Uterus (tissue), 4 donors: ENCODE results near the gene KCTD14. TPM values are rescaled to one million over a fixed set of nuclear protein-coding genes. Genes with fewer than 3 reads are reported as not detected.

ENCODE experiments used
- DNase-seq, 2 donors: peaks; one replicate each; pipeline ENCODE4 v3.0.0-alpha.2; 2019 to 2020
- H3K27ac ChIP-seq, 2 donors: fragments of 200-600 bp; sonication (generic); 1 replicate in 1 of 2; 2 replicates in 1 of 2; pipeline ENCODE4 v1.5.1; 2016 to 2018
- H3K27me3 ChIP-seq, 2 donors: fragments of 200-600 bp; sonication (generic); one replicate each; pipeline ENCODE4 v1.5.1; 2018 to 2019; ENCODE audit warnings: control low read depth in 1 of 2
- H3K36me3 ChIP-seq, 2 donors: fragments of 200-600 bp; sonication (generic); one replicate each; pipeline ENCODE4 v1.5.1; 2019; ENCODE audit warnings: control low read depth in 1 of 2
- H3K4me1 ChIP-seq, 2 donors: fragments of 200-600 bp; sonication (generic); one replicate each; pipeline ENCODE4 v1.5.1; 2018 to 2019; ENCODE audit warnings: control low read depth in 1 of 2
- H3K4me3 ChIP-seq, 2 donors: fragments of 200-600 bp; sonication (generic); 1 replicate in 1 of 2; 2 replicates in 1 of 2; pipeline ENCODE4 v1.5.1; 2018 to 2019; ENCODE audit warnings: mild to moderate bottlenecking in 1 of 2
- H3K9me3 ChIP-seq, 2 donors: fragments of 200-600 bp; sonication (generic); one replicate each; pipeline ENCODE4 v1.5.1; 2019; ENCODE audit warnings: control low read depth in 1 of 2
- POLR2A ChIP-seq, 2 donors: fragments of 450-650 bp; IDR thresholded peaks; one replicate each; pipeline ENCODE4 v1.6.1; 2016; ENCODE audit warnings: antibody characterized with exemption in 2 of 2, mild to moderate bottlenecking in 1 of 2, moderate library complexity in 1 of 2
- intact Hi-C: fragments of 100-400 bp; cut with DNase I; formaldehyde crosslinking; loops from one replicate; pipeline ENCODE4 v1.15.1; 2023; ENCODE audit warnings: low total_unique reads
- total RNA-seq, 4 donors: library from RNA; depleted of rRNA in 3 of 4; stranded (reverse); fragments of >200 nt in 3 of 4; gene quantifications; one replicate each; pipeline versions ENCODE4 v1.1.0 to v1.2.4, GENCODE V29; 2014 to 2023
- TF ChIP-seq, protein P1 (sequence below), 4 experiments: fragments of 200-600 bp in 2 of 4; fragments of 450-650 bp in 2 of 4; sonication (generic) in 2 of 4; IDR thresholded peaks; one replicate each; pipeline ENCODE4 v1.5.1; 2016 to 2019; ENCODE audit warnings: antibody characterized with exemption in 4 of 4, mild to moderate bottlenecking in 2 of 4, moderate library complexity in 1 of 4
- donor health status: DM: yes; HTN: yes; CAD: no.

The KCTD14 gene, protein sequence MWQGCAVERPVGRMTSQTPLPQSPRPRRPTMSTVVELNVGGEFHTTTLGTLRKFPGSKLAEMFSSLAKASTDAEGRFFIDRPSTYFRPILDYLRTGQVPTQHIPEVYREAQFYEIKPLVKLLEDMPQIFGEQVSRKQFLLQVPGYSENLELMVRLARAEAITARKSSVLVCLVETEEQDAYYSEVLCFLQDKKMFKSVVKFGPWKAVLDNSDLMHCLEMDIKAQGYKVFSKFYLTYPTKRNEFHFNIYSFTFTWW
- 10 to 100 TPM in 1 of 4 donors, 1 to 10 TPM in 3; 4.1 to 10.6 (median 8.2) TPM for total RNA-seq

DNA sequence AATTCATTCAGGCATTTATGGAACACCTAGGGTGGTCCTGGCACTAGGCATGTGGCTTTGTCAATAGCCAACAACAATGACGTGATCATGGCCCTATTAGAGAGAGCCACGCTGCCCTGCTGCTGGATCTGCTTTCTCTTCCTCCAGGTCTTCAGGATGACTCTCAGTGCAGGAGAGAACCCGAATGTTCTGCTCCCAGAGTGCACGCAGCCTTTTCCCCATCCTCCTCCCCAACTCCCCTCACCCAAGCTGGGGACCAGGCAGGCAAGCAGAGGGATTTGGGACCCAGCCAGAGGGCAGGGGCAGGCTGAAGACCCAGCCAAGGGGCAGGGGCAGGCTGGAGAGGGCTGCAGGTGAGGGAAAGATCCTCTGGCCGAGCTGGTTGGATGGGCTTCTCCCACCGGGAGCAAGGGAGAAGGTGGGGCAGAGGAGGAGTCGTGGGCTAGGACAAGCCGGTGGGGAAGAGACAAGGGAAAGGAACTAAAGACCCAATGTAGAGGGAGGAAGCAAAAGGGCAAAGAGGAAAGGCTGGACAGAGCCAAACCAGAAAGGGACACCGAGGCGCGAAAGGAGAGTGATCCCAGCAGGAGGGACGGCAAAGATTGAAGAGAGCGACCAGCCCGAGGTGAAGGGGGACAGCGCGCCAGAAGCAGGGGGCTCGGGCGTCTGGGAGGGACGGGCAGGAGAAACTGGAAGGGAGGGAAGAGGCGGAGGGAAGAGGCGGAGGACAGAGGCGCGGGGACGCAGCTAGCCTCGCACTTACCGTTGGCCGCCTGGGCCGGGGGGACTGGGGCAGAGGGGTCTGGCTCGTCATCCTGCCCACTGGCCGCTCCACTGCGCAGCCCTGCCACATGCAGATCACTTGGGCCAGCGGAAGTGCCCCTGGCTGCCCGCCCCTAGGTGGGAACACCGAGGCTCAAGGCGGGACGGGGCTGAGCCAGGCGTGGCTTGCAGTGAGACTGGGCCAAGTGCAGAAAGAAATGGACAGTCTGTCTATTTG lies at the start of gene KCTD14:
Gene KCTD14 (minus strand): TSS at position 880 of the 1,000 bp plus-strand sequence. CDS start 27 bp downstream, at position 853.
- intact Hi-C loops: no loop called here
- no peaks in the 10 kb centered on the region for H3K4me1 ChIP-seq
- peak; percentile 29 to 38 for DNase-seq
- H3K4me3 ChIP-seq: peak within 1 kb of the TSS; percentile 34 to 40
- TF ChIP-seq, protein P1, sequence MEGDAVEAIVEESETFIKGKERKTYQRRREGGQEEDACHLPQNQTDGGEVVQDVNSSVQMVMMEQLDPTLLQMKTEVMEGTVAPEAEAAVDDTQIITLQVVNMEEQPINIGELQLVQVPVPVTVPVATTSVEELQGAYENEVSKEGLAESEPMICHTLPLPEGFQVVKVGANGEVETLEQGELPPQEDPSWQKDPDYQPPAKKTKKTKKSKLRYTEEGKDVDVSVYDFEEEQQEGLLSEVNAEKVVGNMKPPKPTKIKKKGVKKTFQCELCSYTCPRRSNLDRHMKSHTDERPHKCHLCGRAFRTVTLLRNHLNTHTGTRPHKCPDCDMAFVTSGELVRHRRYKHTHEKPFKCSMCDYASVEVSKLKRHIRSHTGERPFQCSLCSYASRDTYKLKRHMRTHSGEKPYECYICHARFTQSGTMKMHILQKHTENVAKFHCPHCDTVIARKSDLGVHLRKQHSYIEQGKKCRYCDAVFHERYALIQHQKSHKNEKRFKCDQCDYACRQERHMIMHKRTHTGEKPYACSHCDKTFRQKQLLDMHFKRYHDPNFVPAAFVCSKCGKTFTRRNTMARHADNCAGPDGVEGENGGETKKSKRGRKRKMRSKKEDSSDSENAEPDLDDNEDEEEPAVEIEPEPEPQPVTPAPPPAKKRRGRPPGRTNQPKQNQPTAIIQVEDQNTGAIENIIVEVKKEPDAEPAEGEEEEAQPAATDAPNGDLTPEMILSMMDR (IDR thresholded peaks at IDR 0.05): no peak
- TF ChIP-seq POLR2A (IDR thresholded peaks at IDR 0.05): peak in 1 of 2 donors; percentile 19
- H3K27ac ChIP-seq: peak within 1 kb of the TSS in 1 of 2 donors; percentile 68
- no peaks in the 10 kb centered on the region for H3K36me3 ChIP-seq
- H3K27me3 ChIP-seq: no peaks in the 10 kb centered on the region
- no peaks in the 10 kb centered on the region for H3K9me3 ChIP-seq

DNA sequence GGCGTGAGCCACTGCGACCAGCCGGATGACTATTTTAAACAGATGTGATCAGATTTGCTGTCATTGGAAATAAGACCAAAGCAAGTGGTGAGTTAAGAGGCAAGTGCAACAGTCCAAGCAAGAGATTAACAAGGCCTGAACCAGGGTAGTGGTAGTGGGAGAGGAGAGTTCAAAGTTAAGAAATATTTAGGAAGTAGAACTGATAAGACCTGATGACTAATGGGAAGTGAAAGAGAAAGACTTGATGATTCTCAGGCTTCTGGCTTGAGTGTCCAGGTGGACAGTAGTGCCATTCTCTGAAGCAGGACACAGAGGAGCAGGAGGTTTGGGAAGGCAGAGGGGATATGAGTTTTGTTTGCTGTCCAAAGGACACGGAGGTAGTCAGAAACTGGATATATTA lies 49.4 kb upstream of the KCTD14 start:
- H3K4me3 ChIP-seq: no peak overlapping the region
- no peaks in the 10 kb centered on the region for H3K9me3 ChIP-seq
- intact Hi-C loops: no loop called here
- no peak for DNase-seq
- H3K4me1 ChIP-seq: no peaks in the 10 kb centered on the region
- H3K27me3 ChIP-seq: no peaks in the 10 kb centered on the region
- no peaks in the 10 kb centered on the region for H3K36me3 ChIP-seq
- no peak overlapping the region for H3K27ac ChIP-seq
- no peak for TF ChIP-seq POLR2A (IDR thresholded peaks at IDR 0.05)
- TF ChIP-seq, protein P1 (IDR thresholded peaks at IDR 0.05): no peak

DNA sequence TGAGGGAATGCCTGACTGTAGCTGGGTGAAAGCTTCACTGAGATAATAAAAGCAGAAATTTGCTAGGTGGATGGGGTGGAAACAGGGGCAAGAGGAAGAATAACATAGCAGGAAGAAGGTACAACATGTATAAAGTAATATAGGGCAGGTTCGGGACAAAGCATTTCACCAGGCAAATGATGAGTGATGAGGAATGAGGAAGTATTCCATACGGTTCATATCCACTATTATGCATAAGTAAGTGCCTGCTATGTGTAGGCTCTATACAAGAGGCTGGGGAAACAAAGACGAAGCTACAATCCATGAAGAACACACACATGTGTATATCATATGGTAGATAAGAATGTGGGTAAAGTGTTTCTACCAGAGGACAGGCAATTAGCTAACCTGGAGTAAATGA lies 48.6 kb upstream of the KCTD14 start:
- TF ChIP-seq, protein P1 (IDR thresholded peaks at IDR 0.05): no peak
- TF ChIP-seq POLR2A (IDR thresholded peaks at IDR 0.05): no peak
- Histone ChIP-seq H3K4me1 (no peaks in the 10 kb centered on the region), H3K4me3 (no peak overlapping the region), H3K27ac (no peak overlapping the region), H3K36me3 (no peaks in the 10 kb centered on the region), H3K9me3 (no peaks in the 10 kb centered on the region), H3K27me3 (no peaks in the 10 kb centered on the region)
- intact Hi-C loops: no loop called here
- DNase-seq: no peak

DNA sequence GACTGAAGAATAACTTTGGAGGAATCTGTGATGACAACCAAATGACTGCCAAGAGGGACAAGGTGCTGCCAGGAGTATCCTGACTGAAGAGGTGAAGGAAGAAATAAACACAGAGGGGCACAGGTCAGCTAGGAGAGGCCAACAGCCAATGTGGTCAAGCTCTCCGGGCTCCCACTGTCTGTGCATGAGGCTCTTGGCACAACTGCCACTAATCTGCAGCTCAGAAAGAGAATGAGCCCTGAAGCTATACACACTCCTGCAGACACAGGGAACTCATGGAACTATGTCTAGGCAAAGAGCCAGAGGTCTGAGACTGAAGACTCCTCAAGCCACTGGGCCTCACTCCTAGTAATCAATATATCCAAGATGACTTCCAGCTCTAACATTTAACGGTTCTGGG lies 47.5 kb upstream of the KCTD14 start:
- Histone ChIP-seq H3K4me3 (no peak overlapping the region), H3K27ac (no peak overlapping the region), H3K36me3 (no peaks in the 10 kb centered on the region), H3K4me1 (no peaks in the 10 kb centered on the region), H3K27me3 (no peaks in the 10 kb centered on the region), H3K9me3 (no peaks in the 10 kb centered on the region)
- intact Hi-C loops: no loop called here
- DNase-seq: no peak
- TF ChIP-seq, protein P1 (IDR thresholded peaks at IDR 0.05): no peak
- no peak for TF ChIP-seq POLR2A (IDR thresholded peaks at IDR 0.05)

DNA sequence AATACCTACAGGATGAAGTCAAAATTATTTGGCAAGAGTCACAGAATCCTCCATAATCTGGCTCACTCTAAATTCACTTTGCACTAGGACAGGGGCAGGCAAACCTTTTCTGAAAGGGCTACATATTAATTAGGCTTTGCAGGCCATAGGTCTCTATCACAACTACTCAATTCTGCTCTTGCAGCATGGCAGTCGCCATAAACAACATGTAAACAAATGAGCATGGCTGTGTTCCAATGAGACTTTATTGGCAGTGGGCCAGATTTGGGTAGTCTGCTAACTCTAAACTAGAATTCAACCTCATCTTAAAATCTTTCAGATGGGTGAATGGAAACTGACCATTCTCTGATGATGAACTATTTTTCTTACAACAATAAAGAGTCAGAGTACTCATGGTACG lies 46.4 kb upstream of the KCTD14 start:
- Histone ChIP-seq H3K4me1 (no peaks in the 10 kb centered on the region), H3K9me3 (no peaks in the 10 kb centered on the region), H3K4me3 (no peak overlapping the region), H3K27me3 (no peaks in the 10 kb centered on the region), H3K27ac (no peak overlapping the region), H3K36me3 (no peaks in the 10 kb centered on the region)
- TF ChIP-seq, protein P1 (IDR thresholded peaks at IDR 0.05): no peak
- no peak for TF ChIP-seq POLR2A (IDR thresholded peaks at IDR 0.05)
- DNase-seq: no peak
- intact Hi-C loops: no loop called here
